Endothelial cell of umbilical vein (primary cell): ENCODE data around the gene R3HDM1. TPM values are rescaled to one million over a fixed set of nuclear protein-coding genes. Genes with fewer than 3 reads are reported as not detected.

Experiments used
- BruUV-seq: library from RNA; stranded (reverse); fragments of 400-500 nt; replicated peaks from 2 replicates; lab custom pipeline; 2021; lab: Mats Ljungman, UMichigan
- CTCF ChIA-PET: fragments of 300-600, 350-600 bp; sonication (Branson Sonifier 250); formaldehyde crosslinking; loops from one replicate; lab custom pipeline; 2021; ENCODE audit warnings: antibody characterized with exemption, inconsistent platforms; lab: Charles Lee
- POLR2A ChIA-PET: fragments of 300-600, 350-600 bp; sonication (Branson Sonifier 250); formaldehyde crosslinking; loops from one replicate; lab custom pipeline; 2021; ENCODE audit warnings: antibody characterized with exemption, inconsistent platforms; lab: Charles Lee
- DNase-seq: peaks from one replicate; pipeline ENCODE4 v3.0.0-alpha.2; 2011; ENCODE audit warnings: low read depth, low spot score
- FAIRE-seq: peaks from 2 replicates; lab custom pipeline; 2011; peaks lifted over from hg19 to GRCh38; lab: Jason Lieb, UNC
- H2AFZ ChIP-seq: 2 replicates; pipeline ENCODE4 v1.6.0; 2012; ENCODE audit warnings: low read depth, low read length, control low read depth, inconsistent platforms
- H3K27ac ChIP-seq: 2 replicates; pipeline ENCODE4 v1.5.1; 2011; ENCODE audit warnings: low read depth, mild to moderate bottlenecking, control low read depth, low read length, moderate library complexity; ENCODE audit not compliant: insufficient read depth
- H3K27me3 ChIP-seq, 2 experiments: 2 replicates each; pipeline versions ENCODE4 v1.6.0 to v1.6.1; 2011; ENCODE audit warnings: low read length in 2 of 2, mixed read lengths in 1 of 2; ENCODE audit not compliant: control insufficient read depth in 2 of 2, insufficient read depth in 2 of 2
- H3K36me3 ChIP-seq, 2 experiments: 2 replicates in 1 of 2; 3 replicates in 1 of 2; pipeline ENCODE4 v1.5.1; 2011; ENCODE audit warnings: low read length in 2 of 2, mild to moderate bottlenecking in 1 of 2, moderate library complexity in 1 of 2; ENCODE audit not compliant: control insufficient read depth in 2 of 2, insufficient read depth in 2 of 2; ENCODE audit errors: extremely low read depth in 1 of 2
- H3K4me1 ChIP-seq: 3 replicates; pipeline ENCODE4 v1.5.1; 2011; ENCODE audit warnings: mild to moderate bottlenecking, low read length; ENCODE audit not compliant: control insufficient read depth, insufficient read depth; ENCODE audit errors: extremely low read depth
- H3K4me2 ChIP-seq: 2 replicates; pipeline ENCODE4 v1.6.1; 2011; ENCODE audit warnings: low read length, control low read depth, mixed read lengths; ENCODE audit not compliant: insufficient read depth
- H3K4me3 ChIP-seq, 3 experiments: fragments of 200-600 bp in 1 of 3; sonication (generic), shearing (Covaris generic) in 1 of 3; replicated peaks in 1 of 3; 2 replicates each; pipeline ENCODE4 v1.5.1; 2011 to 2016; ENCODE audit warnings: control low read depth in 3 of 3, low read length in 3 of 3, mild to moderate bottlenecking in 2 of 3, inconsistent platforms in 1 of 3, low read depth in 1 of 3, moderate library complexity in 1 of 3; ENCODE audit not compliant: insufficient read depth in 1 of 3
- H3K79me2 ChIP-seq: 2 replicates; pipeline ENCODE4 v1.6.0; 2012; ENCODE audit warnings: low read length, inconsistent platforms; ENCODE audit not compliant: control insufficient read depth, insufficient read depth
- H3K9ac ChIP-seq: replicated peaks from 2 replicates; pipeline ENCODE3; 2011; ENCODE audit warnings: low read length, control low read depth; ENCODE audit not compliant: insufficient read depth; ENCODE audit errors: extremely low read depth
- H3K9me1 ChIP-seq: replicated peaks from 3 replicates; pipeline ENCODE4 v1.6.0; 2011; ENCODE audit warnings: mild to moderate bottlenecking, low read length; ENCODE audit not compliant: control insufficient read depth, insufficient read depth; ENCODE audit errors: extremely low read depth
- H3K9me3 ChIP-seq: replicated peaks from 2 replicates; pipeline ENCODE4 v1.5.1; 2012; ENCODE audit warnings: low read length, inconsistent platforms; ENCODE audit not compliant: control insufficient read depth, insufficient read depth
- H4K20me1 ChIP-seq: replicated peaks from 2 replicates; pipeline ENCODE3; 2011; ENCODE audit warnings: mild to moderate bottlenecking, low read length; ENCODE audit not compliant: control insufficient read depth, insufficient read depth; ENCODE audit errors: extremely low read depth
- CTCF ChIP-seq, 2 donors: IDR thresholded peaks; 1 replicate in 1 of 2; 2 replicates in 1 of 2; pipeline ENCODE4 v1.5.1; 2011; ENCODE audit warnings: low read length in 2 of 2, mild to moderate bottlenecking in 2 of 2, moderate library complexity in 2 of 2, control low read depth in 1 of 2, inconsistent platforms in 1 of 2, low read depth in 1 of 2; ENCODE audit not compliant: insufficient read depth in 1 of 2; ENCODE audit errors: extremely low read depth in 1 of 2
- FOS ChIP-seq: IDR thresholded peaks from 2 replicates; pipeline ENCODE4 v1.6.1; 2011; ENCODE audit warnings: mild to moderate bottlenecking, low read length, moderate library complexity, borderline replicate concordance; ENCODE audit not compliant: insufficient read depth
- GATA2 ChIP-seq: IDR thresholded peaks from 2 replicates; pipeline ENCODE4 v1.7.0; 2011; ENCODE audit warnings: low read depth, mild to moderate bottlenecking, moderate library complexity, mixed read lengths, low read length; ENCODE audit not compliant: insufficient read length, insufficient read depth
- MYC ChIP-seq: IDR thresholded peaks from one replicate; pipeline ENCODE4 v1.6.1; 2011; ENCODE audit warnings: mild to moderate bottlenecking, low read depth, low read length
- POLR2A ChIP-seq: IDR thresholded peaks from 2 replicates; pipeline ENCODE4 v1.6.1; 2012; ENCODE audit warnings: low read depth, mild to moderate bottlenecking, control low read depth, low read length
- dilution Hi-C: fragments of 300-500 bp; cut with MboI; formaldehyde crosslinking; loops from one replicate; pipeline ENCODE4 v1.15.0; 2019; ENCODE audit warnings: low sequenced_read_pairs; ENCODE audit not compliant: extremely low pct_ligation_motif_present
- intact Hi-C: fragments of 100-400 bp; cut with micrococcal nuclease; formaldehyde crosslinking; loops from one replicate; pipeline ENCODE4 v1.10.0; 2022
- polyA plus RNA-seq, 4 experiments: library from polyadenylated mRNA; depleted of rRNA in 3 of 4; stranded (reverse) in 3 of 4; unstranded in 1 of 4; fragments of >200 nt; gene quantifications; 2 replicates each; pipeline versions ENCODE4 v1.2.1 to v1.2.3, GENCODE V29; 2011 to 2012; ENCODE audit warnings: missing spikeins in 1 of 4
- total RNA-seq: library from RNA; stranded (reverse); gene quantifications from 2 replicates; pipeline ENCODE4 v1.2.3, GENCODE V29; 2021
- TF ChIP-seq, protein P1 (sequence below): IDR thresholded peaks from 2 replicates; pipeline ENCODE4 v1.6.1; 2011; ENCODE audit not compliant: insufficient read depth, insufficient read length

R3HDM1 gene
- total and polyA plus RNA-seq, 2 donors (not counting 3 experiments of a cell fraction or from before 2014, with no cell fraction given): 36.6 to 61.8 TPM

DNA sequence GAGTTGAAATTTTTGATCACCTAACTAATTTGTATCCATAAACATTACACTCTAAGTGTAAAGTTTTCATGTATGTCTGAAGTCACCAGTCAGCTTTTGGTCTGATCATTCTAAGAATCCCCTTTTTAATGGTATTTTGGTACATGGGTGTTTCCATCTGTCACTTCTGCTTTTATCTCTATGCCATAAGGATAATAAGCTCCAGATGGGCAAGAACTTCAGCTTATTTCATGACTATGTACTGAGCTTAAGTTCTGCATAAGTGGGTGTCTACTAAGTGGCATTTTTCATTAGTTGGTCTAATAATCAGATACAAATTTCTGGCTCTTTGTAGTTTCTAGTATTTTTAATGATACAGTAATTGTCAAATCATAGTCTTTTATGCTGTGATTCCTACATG, 230.7 kb downstream of the R3HDM1 start:
- no peak overlapping the region for H3K9ac ChIP-seq
- ChIA-PET POLR2A (no interaction called here), CTCF (interaction anchor here (1.1 to 1.8 kb wide), 4 partner anchors 12 to 36 kb away, joined by 3 to 11 read pairs (median 4); no protein-coding TSS in a partner anchor)
- dilution Hi-C loops (no loop called here), intact Hi-C loops (no loop called here)
- H3K27ac ChIP-seq: no peak overlapping the region
- no peaks in the 10 kb centered on the region for H3K9me1 ChIP-seq
- H3K4me3 ChIP-seq: no peak overlapping the region
- H3K27me3 ChIP-seq: no peaks in the 10 kb centered on the region
- H2AFZ ChIP-seq: no peak overlapping the region
- peaks cover 18% of the 10 kb centered on the region for H3K4me1 ChIP-seq
- TF ChIP-seq POLR2A (no peak), CTCF (IDR thresholded peaks at IDR 0.05; ENCODE audit: extremely low read depth in 1 of 2, insufficient read depth in 1 of 2, low read depth in 1 of 2, low read length in 2 of 2) (no peak), MYC (no peak), GATA2 (no peak), FOS (no peak)
- TF ChIP-seq, protein P1, sequence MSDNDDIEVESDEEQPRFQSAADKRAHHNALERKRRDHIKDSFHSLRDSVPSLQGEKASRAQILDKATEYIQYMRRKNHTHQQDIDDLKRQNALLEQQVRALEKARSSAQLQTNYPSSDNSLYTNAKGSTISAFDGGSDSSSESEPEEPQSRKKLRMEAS: no peak
- BruUV-seq: no TSS peak
- FAIRE-seq (peak; percentile 31), DNase-seq (peak; percentile 23)
- peak overlapping the region; percentile 27 for H3K4me2 ChIP-seq
- no peaks in the 10 kb centered on the region for H3K9me3 ChIP-seq
- peaks cover 11% of the 10 kb centered on the region for H3K79me2 ChIP-seq
- H3K36me3 ChIP-seq: peaks cover 11 to 18% of the 10 kb centered on the region in 2 experiments
- H4K20me1 ChIP-seq: peaks cover 3% of the 10 kb centered on the region
